ENCODE data around the gene THADA. TPM values are rescaled to one million over a fixed set of nuclear protein-coding genes. Genes with fewer than 3 reads are reported as not detected.
"Not testable (repeated sequence)": the region's sequence is repeated elsewhere in the genome, so short reads cannot be mapped to it uniquely, and the experiment has no call there.

THADA gene
- total RNA-seq, 1 experiment from 2014 or later, result 20.1 TPM

DNA sequence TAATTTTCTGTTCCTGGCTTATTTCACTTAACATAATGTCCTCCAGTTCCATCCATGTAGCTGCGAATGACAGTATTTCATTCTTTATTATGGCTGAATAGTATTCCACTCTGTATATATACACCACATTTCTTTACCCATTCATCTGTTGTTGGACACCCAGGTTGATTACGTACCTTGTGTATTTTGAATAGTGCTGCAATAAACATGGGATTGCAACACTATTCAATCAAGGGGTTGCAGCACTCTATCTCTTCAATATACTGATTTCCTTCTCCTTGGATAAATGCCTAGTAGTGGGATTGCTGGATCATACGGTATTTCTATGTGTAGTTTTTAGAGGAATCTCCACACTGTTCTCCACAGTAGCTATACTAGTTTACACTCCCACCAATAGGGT, 61.3 kb downstream of the THADA start:
- Histone ChIP-seq H3K14ac (ENCODE audit: insufficient read depth, low read length) (no peak overlapping the region), H3K23me2 (ENCODE audit: insufficient read length, low read depth, low read length, poor library complexity, severe bottlenecking) (no peaks in the 10 kb centered on the region), H3K18ac (ENCODE audit: insufficient read length, low read depth, low read length) (no peak overlapping the region), H4K91ac (ENCODE audit: insufficient read length, low read depth, low read length) (no peak overlapping the region), H3K27me3 (ENCODE audit: insufficient read depth, low read length) (no peaks in the 10 kb centered on the region), H4K20me1 (ENCODE audit: control insufficient read depth, insufficient read depth, insufficient read length) (no peaks in the 10 kb centered on the region), H3K79me2 (ENCODE audit: insufficient read depth, low read length) (no peaks in the 10 kb centered on the region), H3K9ac (ENCODE audit: extremely low read depth, insufficient read length, low read length) (no peak overlapping the region), H4K8ac (replicated peaks; ENCODE audit: insufficient read length, low read depth, low read length) (no peak overlapping the region), H3K56ac (ENCODE audit: insufficient read length, low read depth, low read length) (no peak overlapping the region), H2BK120ac (ENCODE audit: low read depth, low read length, poor library complexity, severe bottlenecking) (no peak overlapping the region), H2BK12ac (ENCODE audit: insufficient read length, low read depth, low read length) (no peak overlapping the region), H3K4me2 (ENCODE audit: insufficient read depth, insufficient read length, low read length) (no peak overlapping the region), H2BK15ac (ENCODE audit: low read depth, low read length) (no peak overlapping the region), H2AFZ (ENCODE audit: low read length) (no peak overlapping the region), H3K9me3 (ENCODE audit: control insufficient read depth, low read depth, low read length) (no peaks in the 10 kb centered on the region), H2BK5ac (ENCODE audit: insufficient read length, low read length) (no peak overlapping the region), H3T11ph (ENCODE audit: low read length) (no peak overlapping the region), H3K79me1 (ENCODE audit: insufficient read depth, low read depth, low read length, poor library complexity, severe bottlenecking) (no peaks in the 10 kb centered on the region), H3K4me1 (ENCODE audit: insufficient read depth, low read length) (no peaks in the 10 kb centered on the region; the same call in 1 of the 2 replicates), H3K23ac (ENCODE audit: insufficient read length, low read depth, low read length) (no peak overlapping the region), H2AK5ac (ENCODE audit: insufficient read length, low read length) (no peak overlapping the region), H3K27ac (ENCODE audit: insufficient read length, low read depth, low read length) (no peak overlapping the region), H3K4ac (ENCODE audit: low read depth, low read length) (no peak overlapping the region), H4K5ac (ENCODE audit: insufficient read length, low read depth, low read length) (no peak overlapping the region), H2BK20ac (ENCODE audit: low read depth, low read length, poor library complexity, severe bottlenecking) (no peak overlapping the region)
- TF ChIP-seq, protein P1, sequence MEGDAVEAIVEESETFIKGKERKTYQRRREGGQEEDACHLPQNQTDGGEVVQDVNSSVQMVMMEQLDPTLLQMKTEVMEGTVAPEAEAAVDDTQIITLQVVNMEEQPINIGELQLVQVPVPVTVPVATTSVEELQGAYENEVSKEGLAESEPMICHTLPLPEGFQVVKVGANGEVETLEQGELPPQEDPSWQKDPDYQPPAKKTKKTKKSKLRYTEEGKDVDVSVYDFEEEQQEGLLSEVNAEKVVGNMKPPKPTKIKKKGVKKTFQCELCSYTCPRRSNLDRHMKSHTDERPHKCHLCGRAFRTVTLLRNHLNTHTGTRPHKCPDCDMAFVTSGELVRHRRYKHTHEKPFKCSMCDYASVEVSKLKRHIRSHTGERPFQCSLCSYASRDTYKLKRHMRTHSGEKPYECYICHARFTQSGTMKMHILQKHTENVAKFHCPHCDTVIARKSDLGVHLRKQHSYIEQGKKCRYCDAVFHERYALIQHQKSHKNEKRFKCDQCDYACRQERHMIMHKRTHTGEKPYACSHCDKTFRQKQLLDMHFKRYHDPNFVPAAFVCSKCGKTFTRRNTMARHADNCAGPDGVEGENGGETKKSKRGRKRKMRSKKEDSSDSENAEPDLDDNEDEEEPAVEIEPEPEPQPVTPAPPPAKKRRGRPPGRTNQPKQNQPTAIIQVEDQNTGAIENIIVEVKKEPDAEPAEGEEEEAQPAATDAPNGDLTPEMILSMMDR (conservative IDR thresholded peaks at IDR 0.05), result no peak
- Mint-ChIP-seq H3K4me3 (no peak overlapping the region), H3K4me1 (peaks cover 5 to 6% of the 10 kb centered on the region in 2 experiments), H3K36me3 (ENCODE audit: insufficient read depth in 1 of 3, low read depth in 3 of 3) (peaks cover 3 to 8% (median 7%) of the 10 kb centered on the region in 3 experiments; a peak in 6 of 7 replicates), H3K9me3 (no peaks in the 10 kb centered on the region), H3K27me3 (ENCODE audit: low read depth) (no peaks in the 10 kb centered on the region), H3K27ac (no peak overlapping the region)
- no peak for DNase-seq
- WGBS (ENCODE audit: extremely low coverage, insufficient read length, low lambda C conversion rate), result no CpG with 5 or more reads among the region's 3 CpGs

DNA sequence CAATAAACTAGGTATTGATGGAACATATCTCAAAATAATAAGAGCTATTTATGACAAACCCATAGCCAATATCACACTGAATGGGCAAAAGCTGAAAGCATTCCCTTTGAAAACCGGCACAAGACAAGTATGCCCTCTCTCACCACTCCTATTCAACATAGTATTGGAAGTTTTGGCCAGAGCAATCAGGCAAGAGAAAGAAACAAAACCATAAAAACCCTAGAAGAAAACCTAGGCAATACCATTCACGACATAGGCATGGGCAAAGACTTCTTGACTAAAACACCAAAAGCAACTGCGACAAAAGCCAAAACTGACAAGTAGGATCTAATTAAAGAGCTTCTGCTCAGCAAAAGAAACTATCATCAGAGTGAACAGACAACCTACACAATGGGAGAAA, 63.3 kb downstream of the THADA start:
- H4K91ac ChIP-seq (ENCODE audit: insufficient read length, low read depth, low read length); H3K4ac ChIP-seq (ENCODE audit: low read depth, low read length); H2BK5ac ChIP-seq (ENCODE audit: insufficient read length, low read length); H3K27ac ChIP-seq (ENCODE audit: insufficient read length, low read depth, low read length); H3K27me3 ChIP-seq (ENCODE audit: insufficient read depth, low read length); DNase-seq; H3K9me3 ChIP-seq (ENCODE audit: control insufficient read depth, low read depth, low read length); H3K4me1 Mint-ChIP-seq; H3K23ac ChIP-seq (ENCODE audit: insufficient read length, low read depth, low read length); H4K8ac ChIP-seq (replicated peaks; ENCODE audit: insufficient read length, low read depth, low read length); H2AK5ac ChIP-seq (ENCODE audit: insufficient read length, low read length); H2BK20ac ChIP-seq (ENCODE audit: low read depth, low read length, poor library complexity, severe bottlenecking); H3K27me3 Mint-ChIP-seq (ENCODE audit: low read depth); H4K5ac ChIP-seq (ENCODE audit: insufficient read length, low read depth, low read length); H2BK15ac ChIP-seq (ENCODE audit: low read depth, low read length); H2BK12ac ChIP-seq (ENCODE audit: insufficient read length, low read depth, low read length); H3K18ac ChIP-seq (ENCODE audit: insufficient read length, low read depth, low read length); H3K79me2 ChIP-seq (ENCODE audit: insufficient read depth, low read length); H3K79me1 ChIP-seq (ENCODE audit: insufficient read depth, low read depth, low read length, poor library complexity, severe bottlenecking); H3K36me3 Mint-ChIP-seq (ENCODE audit: insufficient read depth in 1 of 3, low read depth in 3 of 3); H2AFZ ChIP-seq (ENCODE audit: low read length); H3K4me3 Mint-ChIP-seq; H2BK120ac ChIP-seq (ENCODE audit: low read depth, low read length, poor library complexity, severe bottlenecking); H3K14ac ChIP-seq (ENCODE audit: insufficient read depth, low read length); H3K27ac Mint-ChIP-seq; H3K56ac ChIP-seq (ENCODE audit: insufficient read length, low read depth, low read length); H3K4me1 ChIP-seq (ENCODE audit: insufficient read depth, low read length); H3K9me3 Mint-ChIP-seq; H3K23me2 ChIP-seq (ENCODE audit: insufficient read length, low read depth, low read length, poor library complexity, severe bottlenecking); H3T11ph ChIP-seq (ENCODE audit: low read length); H4K20me1 ChIP-seq (ENCODE audit: control insufficient read depth, insufficient read depth, insufficient read length); H3K4me2 ChIP-seq (ENCODE audit: insufficient read depth, insufficient read length, low read length); H3K9ac ChIP-seq (ENCODE audit: extremely low read depth, insufficient read length, low read length): not testable (repeated sequence)
- no CpG with 5 or more reads among the region's 3 CpGs for WGBS (ENCODE audit: extremely low coverage, insufficient read length, low lambda C conversion rate)

Measured in H9 (cell line).